KOPT-K1 (cell line): Measurements from ENCODE around the gene KRTAP4-11.
"Not testable (repeated sequence)": the region's sequence is repeated elsewhere in the genome, so short reads cannot be mapped to it uniquely, and the experiment has no call there.

Source experiments
- H3K27ac ChIP-seq: fragments of 200-600 bp; sonication (generic); 2 replicates; pipeline ENCODE4 v1.5.1; 2016; ENCODE audit warnings: antibody characterized with exemption, mild to moderate bottlenecking, low read depth, low read length; ENCODE audit not compliant: poor library complexity, severe bottlenecking
- H3K36me3 ChIP-seq: fragments of 200-600 bp; sonication (generic); 2 replicates; pipeline ENCODE4 v1.5.1; 2017; ENCODE audit warnings: antibody characterized with exemption, mild to moderate bottlenecking, low read length, moderate library complexity; ENCODE audit not compliant: insufficient read depth
- H3K9me3 ChIP-seq: fragments of 200-600 bp; sonication (generic); 2 replicates; pipeline ENCODE4 v1.5.1; 2017; ENCODE audit warnings: antibody characterized with exemption, low read length, mild to moderate bottlenecking; ENCODE audit not compliant: insufficient read depth, poor library complexity, severe bottlenecking

KRTAP4-11 gene

DNA sequence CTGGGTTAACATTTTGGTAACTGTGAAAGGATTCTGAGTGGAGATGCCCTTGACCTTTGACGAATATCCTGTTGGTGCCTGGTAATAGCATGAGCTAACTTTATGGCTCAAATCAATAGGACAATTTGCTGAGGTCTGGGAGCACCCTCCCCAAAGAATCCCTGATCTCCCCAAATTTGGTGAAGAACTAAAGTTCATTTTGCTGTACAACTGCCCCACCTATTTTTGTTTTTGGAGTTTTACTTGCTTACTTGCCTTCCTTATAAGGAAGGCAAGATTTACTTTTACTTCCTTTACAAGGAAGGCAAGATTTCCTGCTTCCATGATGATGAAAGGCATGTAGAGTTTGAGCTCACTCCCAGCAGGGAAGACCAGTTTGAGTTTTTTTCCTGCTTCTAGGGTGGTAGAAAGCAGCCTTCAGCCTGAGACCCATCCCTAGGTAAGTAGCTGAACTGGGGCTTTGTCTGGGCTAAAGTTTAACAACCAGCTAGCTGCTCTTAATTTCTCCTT lies 10.2 kb downstream of the KRTAP4-11 start:
- no peak overlapping the region for H3K27ac ChIP-seq
- H3K9me3 ChIP-seq, result peaks cover 8% of the 10 kb centered on the region

DNA sequence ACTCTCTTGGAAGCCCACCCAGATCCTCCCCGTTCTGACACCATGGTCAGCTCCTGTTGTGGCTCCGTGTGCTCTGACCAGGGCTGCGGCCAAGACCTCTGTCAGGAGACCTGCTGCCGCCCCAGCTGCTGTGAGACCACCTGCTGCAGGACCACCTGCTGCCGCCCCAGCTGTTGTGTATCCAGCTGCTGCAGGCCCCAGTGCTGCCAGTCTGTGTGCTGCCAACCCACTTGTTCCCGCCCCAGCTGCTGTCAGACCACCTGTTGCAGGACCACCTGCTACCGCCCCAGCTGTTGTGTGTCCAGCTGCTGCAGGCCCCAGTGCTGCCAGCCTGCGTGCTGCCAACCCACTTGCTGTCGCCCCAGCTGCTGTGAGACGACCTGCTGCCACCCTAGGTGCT lies 12.8 kb downstream of the KRTAP4-11 start, which contains the start of gene KRTAP4-9:
TSS of gene KRTAP4-9 (plus strand) at position 43 of the 400 bp plus-strand sequence. CDS start at position 43, 0 bp downstream.
- H3K27ac ChIP-seq, H3K9me3 ChIP-seq: not testable (repeated sequence)

More for the DNA sequence above, 10.2 kb downstream of the KRTAP4-11 start:
- no peaks in the 10 kb centered on the region for H3K36me3 ChIP-seq

DNA sequence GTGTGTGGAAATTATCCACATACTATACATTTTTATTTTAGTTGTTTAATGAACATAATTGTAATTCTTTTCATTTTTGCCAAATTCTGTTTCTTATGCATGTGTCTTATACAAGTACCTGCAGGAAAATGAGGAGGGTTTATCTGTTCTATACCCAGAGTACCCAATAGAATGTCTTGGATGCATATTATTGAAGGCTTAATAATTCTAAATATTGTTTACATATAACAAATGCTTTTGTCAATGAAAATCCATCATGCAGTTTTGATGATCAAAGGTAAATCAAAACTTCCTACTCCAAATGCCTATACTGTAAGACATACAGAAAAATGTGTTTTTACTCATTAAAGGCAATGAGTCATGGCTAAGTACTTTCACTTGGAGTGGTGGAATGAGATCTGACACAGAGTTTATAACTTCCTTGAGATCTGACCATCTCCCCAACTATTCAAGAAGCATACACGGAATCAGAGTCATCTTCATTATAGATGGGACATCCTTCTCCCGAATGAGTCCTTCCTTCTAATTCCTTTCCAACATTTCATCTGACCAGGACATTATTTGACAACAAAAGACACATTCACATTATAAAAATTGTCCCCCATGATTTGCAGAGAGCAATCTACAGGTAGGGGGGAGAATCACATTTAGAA lies 13.7 kb downstream of the KRTAP4-11 start:
- not testable (repeated sequence) for H3K9me3 ChIP-seq, H3K27ac ChIP-seq

More for the DNA sequence above, 12.8 kb downstream of the KRTAP4-11 start, which contains the start of gene KRTAP4-9:
- H3K36me3 ChIP-seq, result not testable (repeated sequence)

DNA sequence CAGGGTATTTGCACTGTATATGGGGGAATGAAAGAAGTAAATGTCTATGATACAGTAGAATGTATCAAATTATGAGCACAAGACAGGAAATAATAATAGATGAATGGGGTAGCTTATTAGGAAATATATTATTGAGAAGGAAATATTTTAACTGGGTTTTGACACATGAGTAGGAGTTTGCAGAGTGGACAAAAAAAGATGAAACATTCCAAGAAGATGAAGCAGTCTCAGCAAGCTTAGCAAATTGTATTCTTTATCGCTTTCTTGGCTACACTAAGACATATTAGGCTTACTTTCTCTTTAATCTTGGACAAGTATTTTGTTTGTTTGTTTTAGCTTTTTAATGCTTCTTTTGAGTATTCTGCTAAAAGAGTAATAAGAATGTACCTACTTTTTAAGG lies 14.3 kb downstream of the KRTAP4-11 start:
- H3K36me3 ChIP-seq, result no peaks in the 10 kb centered on the region
- H3K27ac ChIP-seq, result no peak overlapping the region
- H3K9me3 ChIP-seq, result no peaks in the 10 kb centered on the region

More for the DNA sequence above, 13.7 kb downstream of the KRTAP4-11 start:
- H3K36me3 ChIP-seq, result not testable (repeated sequence)

DNA sequence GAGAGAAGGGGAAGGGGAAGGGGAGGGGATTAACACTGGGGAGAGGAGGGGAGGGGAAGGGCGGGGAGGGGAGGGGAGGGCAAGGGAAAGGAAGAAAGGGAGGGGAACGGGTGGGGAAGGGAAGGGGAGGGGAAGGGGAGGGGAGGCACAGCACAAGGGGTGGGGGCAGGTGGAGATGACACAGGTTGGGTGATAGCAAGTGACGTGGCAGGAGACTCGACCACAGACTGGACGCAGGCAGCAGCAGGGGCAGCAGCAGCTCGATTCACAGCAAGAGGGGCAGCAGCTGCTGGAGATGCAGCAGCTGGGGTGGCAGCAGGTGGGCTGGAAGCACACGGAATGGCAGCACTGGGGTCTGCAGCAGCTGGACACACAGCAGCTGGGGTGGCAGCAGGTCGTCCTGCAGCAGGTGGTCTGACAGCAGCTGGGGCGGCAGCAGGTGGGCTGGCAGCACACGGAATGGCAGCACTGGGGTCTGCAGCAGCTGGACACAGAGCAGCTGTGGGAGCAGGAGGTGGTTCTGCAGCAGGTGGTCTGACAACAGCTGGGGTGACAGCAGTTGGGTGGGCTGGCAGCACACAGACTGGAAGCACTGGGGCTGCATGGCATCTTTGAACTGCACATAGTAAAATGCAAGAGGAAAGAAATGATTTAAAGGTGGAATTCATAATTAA lies 16.4 kb downstream of the KRTAP4-11 start, which contains the start of gene KRTAP4-16:
TSS of gene KRTAP4-16 (minus strand) at position 624 of the 674 bp plus-strand sequence. CDS start at position 624, 0 bp downstream.
- H3K9me3 ChIP-seq, result no peaks in the 10 kb centered on the region
- H3K36me3 ChIP-seq, result no peaks in the 10 kb centered on the region
- H3K27ac ChIP-seq, result no peak within 1 kb of the TSS

DNA sequence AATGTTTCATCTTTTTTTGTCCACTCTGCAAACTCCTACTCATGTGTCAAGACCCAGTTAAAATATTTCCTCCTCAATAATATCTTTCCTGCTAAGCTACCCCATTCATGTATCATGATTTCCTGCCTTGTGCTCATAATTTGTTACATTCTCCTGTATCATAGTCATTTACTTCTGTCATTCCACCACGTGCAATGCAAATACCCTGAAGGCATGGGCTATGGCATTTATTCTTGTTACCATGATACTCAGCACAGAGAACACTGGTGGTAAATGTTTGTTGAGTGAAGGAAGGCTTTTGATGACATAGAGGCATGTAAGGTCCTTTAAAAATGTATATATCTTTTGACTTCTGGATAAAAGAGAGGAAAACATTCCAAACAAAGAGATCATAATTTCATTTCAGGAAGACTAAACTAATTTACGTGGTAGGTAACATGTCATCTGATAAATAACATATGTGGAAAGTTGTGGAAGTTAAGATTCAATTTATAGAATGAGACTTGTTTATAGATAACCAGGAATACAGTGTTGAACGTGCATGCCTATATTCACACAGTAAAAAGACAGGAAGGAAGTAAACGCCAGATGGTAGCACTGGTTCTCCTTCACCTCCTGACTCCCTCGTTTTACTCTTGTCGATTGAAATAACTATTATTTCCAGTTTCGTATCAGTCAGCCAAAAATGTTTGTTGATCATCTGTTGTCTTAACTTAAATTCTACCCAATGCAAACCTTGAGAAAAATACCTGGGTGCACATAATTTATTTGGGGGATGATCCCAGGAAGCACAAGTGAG lies 18.3 kb downstream of the KRTAP4-11 start:
- not testable (repeated sequence) for H3K36me3 ChIP-seq, H3K27ac ChIP-seq, H3K9me3 ChIP-seq

DNA sequence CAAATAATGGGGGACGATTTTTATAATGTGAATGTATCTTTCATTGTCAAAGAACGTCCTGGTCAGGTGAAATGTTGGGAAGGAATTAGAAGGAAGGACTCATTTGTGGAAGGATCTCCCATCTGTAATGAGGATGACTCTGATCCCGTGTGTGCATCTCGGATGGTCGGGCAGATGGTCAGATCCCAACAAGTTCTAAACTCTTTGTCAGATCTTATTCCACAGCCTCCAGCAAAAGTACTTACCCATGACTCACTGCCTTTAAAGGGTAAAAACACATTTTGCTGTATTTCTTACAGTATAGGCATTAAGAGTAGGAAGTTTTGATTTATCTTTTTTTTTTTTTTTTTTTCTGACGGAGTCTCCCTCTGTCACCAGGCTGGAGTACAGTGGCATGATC lies 19.7 kb downstream of the KRTAP4-11 start:
- H3K36me3 ChIP-seq, result no peaks in the 10 kb centered on the region
- H3K9me3 ChIP-seq, result peaks cover 3% of the 10 kb centered on the region
- no peak overlapping the region for H3K27ac ChIP-seq

DNA sequence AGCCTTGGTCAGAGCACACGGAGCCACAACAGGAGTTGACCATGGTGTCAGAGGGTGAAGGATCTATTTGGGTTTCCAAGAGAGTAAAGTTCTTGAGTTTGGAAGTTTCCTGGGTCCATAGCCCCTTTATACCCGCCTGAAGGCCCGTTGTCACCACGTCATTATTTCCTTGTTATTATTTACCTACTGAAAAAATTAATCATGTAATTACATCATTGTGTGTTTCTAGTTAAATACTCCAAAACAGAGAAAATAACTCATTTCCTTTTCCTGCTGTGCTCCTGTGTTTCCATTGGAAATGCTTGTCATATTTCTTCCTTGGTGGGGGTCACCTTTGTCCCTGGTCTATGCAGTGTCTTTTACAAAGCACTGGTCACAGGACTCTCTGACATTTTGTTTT lies 20.1 kb downstream of the KRTAP4-11 start, which contains the start of gene KRTAP4-8:
TSS of gene KRTAP4-8 (minus strand) at position 101 of the 400 bp plus-strand sequence. CDS start at position 43, 58 bp downstream.
- Histone ChIP-seq H3K9me3 (peaks cover 6% of the 10 kb centered on the region), H3K36me3 (no peaks in the 10 kb centered on the region), H3K27ac (no peak within 1 kb of the TSS)

DNA sequence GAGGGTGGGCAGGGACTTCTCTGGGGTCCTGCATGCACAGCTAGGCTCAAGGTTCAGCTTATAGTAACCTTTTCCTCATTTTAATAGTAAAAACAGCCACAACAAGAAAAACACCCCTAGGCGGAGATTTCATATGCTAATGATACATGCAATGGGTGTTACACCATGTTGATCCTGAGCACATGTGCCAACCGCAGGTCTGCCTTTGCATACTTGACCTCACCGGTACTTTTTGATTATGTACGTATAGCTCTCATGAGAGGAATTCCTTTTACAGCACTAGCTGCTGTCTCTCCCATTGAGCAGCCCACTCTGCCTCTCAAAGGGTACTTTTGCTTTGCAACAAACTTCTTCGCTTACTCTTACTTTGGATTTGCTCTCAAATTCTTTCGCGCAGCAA lies 22.1 kb downstream of the KRTAP4-11 start:
- no peak overlapping the region for H3K27ac ChIP-seq
- H3K9me3 ChIP-seq, result peaks cover 12% of the 10 kb centered on the region
- H3K36me3 ChIP-seq, result no peaks in the 10 kb centered on the region

DNA sequence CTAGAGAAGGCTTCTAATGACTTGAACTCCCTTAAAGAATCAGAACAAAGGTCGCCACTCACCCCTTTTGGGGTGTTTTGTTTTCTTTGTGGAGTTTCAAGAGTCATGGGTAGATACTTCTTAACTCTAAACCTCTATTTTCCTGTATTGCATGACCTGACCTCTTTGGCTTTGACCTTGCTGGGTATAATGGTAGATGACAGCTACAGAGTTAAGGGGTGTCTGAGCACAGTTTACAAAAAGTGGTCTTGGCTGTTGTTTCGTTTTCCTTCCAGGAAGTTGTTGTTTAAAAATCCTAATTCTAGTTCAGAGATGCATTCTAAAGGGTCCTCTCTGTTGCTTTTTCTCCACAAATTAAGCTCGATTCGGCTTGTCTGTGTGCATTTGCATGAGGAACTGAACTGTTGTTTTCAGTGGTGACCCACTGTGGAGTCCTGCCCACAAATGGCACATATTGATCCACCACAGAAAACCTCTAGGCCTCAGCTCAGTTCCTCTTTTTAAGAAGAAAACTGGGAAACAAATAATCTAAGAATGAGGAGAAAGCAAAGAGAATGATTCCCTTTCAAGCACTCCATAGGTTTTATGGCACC lies 29.3 kb downstream of the KRTAP4-11 start:
- not testable (repeated sequence) for H3K36me3 ChIP-seq, H3K27ac ChIP-seq
- peaks cover 12% of the 10 kb centered on the region for H3K9me3 ChIP-seq

DNA sequence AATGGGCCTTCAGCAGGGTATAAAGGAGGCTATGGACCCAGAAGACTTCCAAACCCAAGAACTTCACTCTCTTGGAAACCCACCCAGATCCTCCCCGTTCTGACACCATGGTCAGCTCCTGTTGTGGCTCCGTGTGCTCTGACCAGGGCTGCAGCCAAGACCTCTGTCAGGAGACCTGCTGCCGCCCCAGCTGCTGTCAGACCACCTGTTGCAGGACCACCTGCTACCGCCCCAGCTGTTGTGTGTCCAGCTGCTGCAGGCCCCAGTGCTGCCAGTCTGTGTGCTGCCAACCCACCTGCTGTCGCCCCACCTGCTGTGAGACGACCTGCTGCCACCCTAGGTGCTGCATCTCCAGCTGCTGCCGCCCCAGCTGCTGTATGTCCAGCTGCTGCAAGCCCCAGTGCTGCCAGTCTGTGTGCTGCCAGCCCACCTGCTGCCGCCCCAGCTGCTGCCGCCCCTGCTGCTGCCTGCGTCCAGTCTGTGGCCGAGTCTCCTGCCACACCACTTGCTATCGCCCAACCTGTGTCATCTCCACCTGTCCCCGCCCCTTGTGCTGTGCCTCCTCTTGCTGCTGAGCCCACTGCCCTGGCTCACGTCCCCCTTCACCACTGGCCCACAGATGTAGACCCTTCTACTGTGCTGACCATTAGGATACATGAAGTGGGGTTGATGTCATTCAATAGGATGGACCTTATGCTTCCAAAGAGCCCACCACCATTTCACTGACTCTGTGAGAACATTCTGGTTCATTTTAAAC lies 33.9 kb downstream of the KRTAP4-11 start, which contains the start of gene KRTAP4-7:
TSS of gene KRTAP4-7 (plus strand) at position 51 of the 757 bp plus-strand sequence. CDS start at position 108, 57 bp downstream.
- not testable (repeated sequence) for H3K9me3 ChIP-seq, H3K27ac ChIP-seq, H3K36me3 ChIP-seq

DNA sequence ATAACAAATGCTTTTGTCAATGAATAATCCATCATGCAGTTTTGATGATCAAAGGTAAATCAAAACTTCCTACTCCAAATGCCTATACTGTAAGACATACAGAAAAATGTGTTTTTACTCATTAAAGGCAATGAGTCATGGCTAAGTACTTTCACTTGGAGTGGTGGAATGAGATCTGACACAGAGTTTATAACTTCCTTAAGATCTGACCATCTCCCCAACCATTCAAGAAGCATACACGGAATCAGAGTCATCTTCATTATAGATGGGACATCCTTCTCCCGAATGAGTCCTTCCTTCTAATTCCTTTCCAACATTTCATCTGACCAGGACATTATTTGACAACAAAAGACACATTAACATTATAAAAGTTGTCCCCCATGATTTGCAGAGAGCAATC lies 34.7 kb downstream of the KRTAP4-11 start:
- H3K9me3 ChIP-seq, H3K27ac ChIP-seq, H3K36me3 ChIP-seq: not testable (repeated sequence)

DNA sequence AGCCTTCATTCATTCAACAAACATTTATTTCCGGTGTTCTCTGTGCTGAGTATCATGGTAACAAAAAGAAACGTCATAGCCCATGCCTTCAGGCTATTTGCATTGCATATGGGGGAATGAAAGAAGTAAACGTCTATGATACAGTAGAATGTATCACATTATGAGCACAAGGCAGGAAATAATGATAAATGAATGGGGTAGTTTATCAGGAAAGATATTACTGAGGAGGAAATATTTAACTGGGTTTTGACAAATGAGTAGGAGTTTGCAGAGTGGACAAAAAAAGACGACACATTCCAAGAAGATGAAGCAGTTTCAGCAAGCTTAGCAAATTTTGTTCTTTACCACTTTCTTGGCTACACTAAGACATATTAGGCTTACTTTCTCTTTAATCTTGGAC lies 35.5 kb downstream of the KRTAP4-11 start:
- Histone ChIP-seq H3K27ac (no peak overlapping the region), H3K9me3 (no peaks in the 10 kb centered on the region), H3K36me3 (no peaks in the 10 kb centered on the region)

DNA sequence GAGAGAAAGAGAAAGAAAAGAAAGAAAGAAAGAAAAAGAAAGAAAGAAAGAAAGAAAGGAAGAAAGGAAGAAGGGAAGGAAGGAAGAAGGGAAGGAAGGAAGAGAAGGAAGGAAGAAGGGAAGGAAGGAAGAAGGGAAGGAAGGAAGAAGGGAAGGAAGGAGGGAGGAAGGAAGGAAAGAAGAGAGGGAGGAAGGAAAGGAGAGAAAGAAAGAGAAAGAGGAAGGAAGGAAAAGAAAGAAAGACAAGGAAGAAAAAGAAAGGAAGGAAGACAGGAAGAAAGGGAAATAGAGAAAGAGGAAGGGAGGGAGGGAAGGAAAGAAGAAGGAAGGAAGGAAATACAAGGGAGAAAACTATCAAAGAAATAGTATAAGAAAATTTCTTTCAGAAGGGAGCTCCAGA lies 41.4 kb downstream of the KRTAP4-11 start:
- H3K36me3 ChIP-seq, result no peaks in the 10 kb centered on the region
- H3K9me3 ChIP-seq, result no peaks in the 10 kb centered on the region
- no peak overlapping the region for H3K27ac ChIP-seq
